ENCODE results near the gene MED26. TPM values are rescaled to one million over a fixed set of nuclear protein-coding genes. Genes with fewer than 3 reads are reported as not detected.
A peak's percentile ranks its signal among the peaks of the same experiment; 100 is the strongest.

The MED26 gene
- total and polyA plus RNA-seq, 2 experiments from 2014 or later = 7.4 to 15.4 TPM

DNA sequence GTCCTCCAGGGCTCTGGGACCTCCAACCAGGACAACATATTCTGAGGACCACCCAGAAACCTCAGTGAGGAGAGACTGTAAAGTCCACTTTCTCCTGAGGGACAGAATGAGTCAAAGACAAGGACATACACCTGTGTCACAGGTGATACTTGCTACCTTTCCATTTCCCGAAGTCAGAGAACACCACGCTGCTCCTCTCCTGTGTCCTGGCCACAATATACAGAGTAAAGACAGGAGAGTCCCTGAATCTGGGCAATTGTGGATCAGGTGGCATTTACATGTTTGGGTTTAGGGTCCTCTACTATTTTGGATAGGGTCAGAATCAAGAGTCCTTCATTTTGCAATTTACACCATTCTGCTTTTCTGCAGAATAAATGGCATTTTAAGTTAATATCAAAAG, 4.9 kb downstream of the MED26 start:
- H3K27me3 ChIP-seq (ENCODE audit: insufficient read depth) = no peaks in the 10 kb centered on the region
- H2AFZ ChIP-seq = no peak overlapping the region
- no peak overlapping the region for H3K4me3 ChIP-seq
- H3F3A ChIP-seq (replicated peaks; ENCODE audit: low read depth) = no peaks in the 10 kb centered on the region
- Mint-ChIP-seq H3K27ac (no peak overlapping the region), H3K9me3 (no peaks in the 10 kb centered on the region), H3K4me1 (peaks cover 34% of the 10 kb centered on the region), H3K4me3 (no peak overlapping the region), H3K36me3 (ENCODE audit: low read depth) (no peaks in the 10 kb centered on the region; the same call in 2 of the 3 replicates), H3K27me3 (ENCODE audit: insufficient read depth, low read depth, poor library complexity) (peaks cover 3% of the 10 kb centered on the region)
- no peak for ATAC-seq
- no peak overlapping the region for H3K4me2 ChIP-seq
- H3K4me1 ChIP-seq (ENCODE audit: insufficient read depth) = peaks cover 5% of the 10 kb centered on the region
- peaks cover 65% of the 10 kb centered on the region for H4K20me1 ChIP-seq (replicated peaks; ENCODE audit: insufficient read depth)
- no peak for DNase-seq (ENCODE audit: low spot score)
- H3K36me3 ChIP-seq (ENCODE audit: insufficient read depth) = no peaks in the 10 kb centered on the region
- no peak for TF ChIP-seq REST (IDR thresholded peaks at IDR 0.05; ENCODE audit: unreplicated experiment)
- no peak for TF ChIP-seq ZNF114 (CRISPR knock-in tag; IDR thresholded peaks at IDR 0.05)
- TF ChIP-seq, protein P1, sequence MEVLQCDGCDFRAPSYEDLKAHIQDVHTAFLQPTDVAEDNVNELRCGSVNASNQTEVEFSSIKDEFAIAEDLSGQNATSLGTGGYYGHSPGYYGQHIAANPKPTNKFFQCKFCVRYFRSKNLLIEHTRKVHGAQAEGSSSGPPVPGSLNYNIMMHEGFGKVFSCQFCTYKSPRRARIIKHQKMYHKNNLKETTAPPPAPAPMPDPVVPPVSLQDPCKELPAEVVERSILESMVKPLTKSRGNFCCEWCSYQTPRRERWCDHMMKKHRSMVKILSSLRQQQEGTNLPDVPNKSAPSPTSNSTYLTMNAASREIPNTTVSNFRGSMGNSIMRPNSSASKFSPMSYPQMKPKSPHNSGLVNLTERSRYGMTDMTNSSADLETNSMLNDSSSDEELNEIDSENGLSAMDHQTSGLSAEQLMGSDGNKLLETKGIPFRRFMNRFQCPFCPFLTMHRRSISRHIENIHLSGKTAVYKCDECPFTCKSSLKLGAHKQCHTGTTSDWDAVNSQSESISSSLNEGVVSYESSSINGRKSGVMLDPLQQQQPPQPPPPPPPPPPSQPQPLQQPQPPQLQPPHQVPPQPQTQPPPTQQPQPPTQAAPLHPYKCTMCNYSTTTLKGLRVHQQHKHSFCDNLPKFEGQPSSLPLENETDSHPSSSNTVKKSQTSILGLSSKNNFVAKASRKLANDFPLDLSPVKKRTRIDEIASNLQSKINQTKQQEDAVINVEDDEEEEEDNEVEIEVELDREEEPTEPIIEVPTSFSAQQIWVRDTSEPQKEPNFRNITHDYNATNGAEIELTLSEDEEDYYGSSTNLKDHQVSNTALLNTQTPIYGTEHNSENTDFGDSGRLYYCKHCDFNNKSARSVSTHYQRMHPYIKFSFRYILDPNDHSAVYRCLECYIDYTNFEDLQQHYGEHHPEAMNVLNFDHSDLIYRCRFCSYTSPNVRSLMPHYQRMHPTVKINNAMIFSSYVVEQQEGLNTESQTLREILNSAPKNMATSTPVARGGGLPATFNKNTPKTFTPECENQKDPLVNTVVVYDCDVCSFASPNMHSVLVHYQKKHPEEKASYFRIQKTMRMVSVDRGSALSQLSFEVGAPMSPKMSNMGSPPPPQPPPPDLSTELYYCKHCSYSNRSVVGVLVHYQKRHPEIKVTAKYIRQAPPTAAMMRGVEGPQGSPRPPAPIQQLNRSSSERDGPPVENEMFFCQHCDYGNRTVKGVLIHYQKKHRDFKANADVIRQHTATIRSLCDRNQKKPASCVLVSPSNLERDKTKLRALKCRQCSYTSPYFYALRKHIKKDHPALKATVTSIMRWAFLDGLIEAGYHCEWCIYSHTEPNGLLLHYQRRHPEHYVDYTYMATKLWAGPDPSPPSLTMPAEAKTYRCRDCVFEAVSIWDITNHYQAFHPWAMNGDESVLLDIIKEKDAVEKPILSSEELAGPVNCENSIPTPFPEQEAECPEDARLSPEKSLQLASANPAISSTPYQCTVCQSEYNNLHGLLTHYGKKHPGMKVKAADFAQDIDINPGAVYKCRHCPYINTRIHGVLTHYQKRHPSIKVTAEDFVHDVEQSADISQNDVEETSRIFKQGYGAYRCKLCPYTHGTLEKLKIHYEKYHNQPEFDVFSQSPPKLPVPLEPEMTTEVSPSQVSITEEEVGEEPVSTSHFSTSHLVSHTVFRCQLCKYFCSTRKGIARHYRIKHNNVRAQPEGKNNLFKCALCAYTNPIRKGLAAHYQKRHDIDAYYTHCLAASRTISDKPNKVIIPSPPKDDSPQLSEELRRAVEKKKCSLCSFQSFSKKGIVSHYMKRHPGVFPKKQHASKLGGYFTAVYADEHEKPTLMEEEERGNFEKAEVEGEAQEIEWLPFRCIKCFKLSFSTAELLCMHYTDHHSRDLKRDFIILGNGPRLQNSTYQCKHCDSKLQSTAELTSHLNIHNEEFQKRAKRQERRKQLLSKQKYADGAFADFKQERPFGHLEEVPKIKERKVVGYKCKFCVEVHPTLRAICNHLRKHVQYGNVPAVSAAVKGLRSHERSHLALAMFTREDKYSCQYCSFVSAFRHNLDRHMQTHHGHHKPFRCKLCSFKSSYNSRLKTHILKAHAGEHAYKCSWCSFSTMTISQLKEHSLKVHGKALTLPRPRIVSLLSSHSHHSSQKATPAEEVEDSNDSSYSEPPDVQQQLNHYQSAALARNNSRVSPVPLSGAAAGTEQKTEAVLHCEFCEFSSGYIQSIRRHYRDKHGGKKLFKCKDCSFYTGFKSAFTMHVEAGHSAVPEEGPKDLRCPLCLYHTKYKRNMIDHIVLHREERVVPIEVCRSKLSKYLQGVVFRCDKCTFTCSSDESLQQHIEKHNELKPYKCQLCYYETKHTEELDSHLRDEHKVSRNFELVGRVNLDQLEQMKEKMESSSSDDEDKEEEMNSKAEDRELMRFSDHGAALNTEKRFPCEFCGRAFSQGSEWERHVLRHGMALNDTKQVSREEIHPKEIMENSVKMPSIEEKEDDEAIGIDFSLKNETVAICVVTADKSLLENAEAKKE (CRISPR knock-in tag; IDR thresholded peaks at IDR 0.05) = no peak
- no peak for TF ChIP-seq ZNF331 (CRISPR knock-in tag; IDR thresholded peaks at IDR 0.05; ENCODE audit: low read depth)
- TF ChIP-seq EZH2 (IDR thresholded peaks at IDR 0.05; ENCODE audit: low read depth, unreplicated experiment) = no peak
- no peak for TF ChIP-seq EZH2phosphoT487 (IDR thresholded peaks at IDR 0.05; ENCODE audit: unreplicated experiment)
- no peak for TF ChIP-seq CTCF (conservative IDR thresholded peaks at IDR 0.05; ENCODE audit: low read depth in 2 of 2)
- no peak for TF ChIP-seq POLR2AphosphoS5 (IDR thresholded peaks at IDR 0.05; ENCODE audit: low read depth)
- TF ChIP-seq, protein P2, sequence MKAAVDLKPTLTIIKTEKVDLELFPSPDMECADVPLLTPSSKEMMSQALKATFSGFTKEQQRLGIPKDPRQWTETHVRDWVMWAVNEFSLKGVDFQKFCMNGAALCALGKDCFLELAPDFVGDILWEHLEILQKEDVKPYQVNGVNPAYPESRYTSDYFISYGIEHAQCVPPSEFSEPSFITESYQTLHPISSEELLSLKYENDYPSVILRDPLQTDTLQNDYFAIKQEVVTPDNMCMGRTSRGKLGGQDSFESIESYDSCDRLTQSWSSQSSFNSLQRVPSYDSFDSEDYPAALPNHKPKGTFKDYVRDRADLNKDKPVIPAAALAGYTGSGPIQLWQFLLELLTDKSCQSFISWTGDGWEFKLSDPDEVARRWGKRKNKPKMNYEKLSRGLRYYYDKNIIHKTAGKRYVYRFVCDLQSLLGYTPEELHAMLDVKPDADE (IDR thresholded peaks at IDR 0.05) = no peak
- no peak for TF ChIP-seq JUNB (IDR thresholded peaks at IDR 0.05; ENCODE audit: unreplicated experiment)
- TF ChIP-seq NANOG (IDR thresholded peaks at IDR 0.05; ENCODE audit: borderline replicate concordance) = no peak
- no peak for TF ChIP-seq STAT1 (IDR thresholded peaks at IDR 0.05; ENCODE audit: unreplicated experiment)
- no peak for TF ChIP-seq CREB1 (CRISPR knock-in tag; IDR thresholded peaks at IDR 0.05; ENCODE audit: low read depth)
- H3K27ac ChIP-seq (ENCODE audit: low read depth) = peak overlapping the region; percentile 45; the same call in 1 of the 2 replicates
- H3K79me2 ChIP-seq (replicated peaks; ENCODE audit: insufficient read depth) = peaks cover 97% of the 10 kb centered on the region
- H3K9me2 ChIP-seq (ENCODE audit: insufficient read depth) = no peaks in the 10 kb centered on the region
